WTC11 (cell line): ENCODE measurements around the gene IKBIP.

Source experiments
- TF ChIP-seq, protein P1 (sequence below): fragments of 200-600 bp; IDR thresholded peaks from 2 replicates; pipeline ENCODE4 v1.8.0; 2022; ENCODE audit warnings: antibody characterized with exemption
- TF ChIP-seq, protein P2 (sequence below): sonication (generic); formaldehyde crosslinking; IDR thresholded peaks from 2 replicates; pipeline ENCODE4 v1.8.0; 2022; ENCODE audit warnings: mild to moderate bottlenecking, missing genetic modification reagents

DNA sequence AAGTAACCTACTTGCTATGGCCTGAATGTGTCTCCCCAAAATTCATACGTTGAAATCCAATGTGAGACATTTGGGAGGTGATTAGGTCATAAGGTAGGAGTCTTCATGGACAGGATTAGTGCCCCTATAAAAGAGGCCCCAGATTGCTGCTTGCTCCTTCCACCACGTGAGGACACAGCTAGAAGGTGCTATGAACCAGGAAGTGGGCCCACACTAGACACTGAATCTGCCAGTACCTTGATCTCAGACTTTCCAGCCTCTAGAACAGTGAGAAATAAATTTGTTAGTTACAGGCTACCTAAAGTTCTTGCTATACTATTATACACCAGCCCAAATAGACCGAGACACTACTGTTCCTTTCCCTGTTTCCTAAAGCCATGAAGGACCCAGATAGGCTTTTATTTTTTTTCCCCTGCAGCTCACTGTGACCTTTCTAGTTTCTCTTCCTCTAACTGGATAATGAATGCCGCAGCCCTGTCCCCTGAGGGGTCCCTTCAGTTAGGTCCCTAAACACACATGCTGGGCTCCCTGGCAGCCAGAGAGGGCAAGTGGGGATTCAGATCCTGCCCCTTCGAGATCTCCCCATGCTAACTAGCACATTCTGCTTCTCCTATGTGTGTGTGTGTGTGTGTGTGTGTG, 31.8 kb downstream of the IKBIP start:
- TF ChIP-seq, protein P1, sequence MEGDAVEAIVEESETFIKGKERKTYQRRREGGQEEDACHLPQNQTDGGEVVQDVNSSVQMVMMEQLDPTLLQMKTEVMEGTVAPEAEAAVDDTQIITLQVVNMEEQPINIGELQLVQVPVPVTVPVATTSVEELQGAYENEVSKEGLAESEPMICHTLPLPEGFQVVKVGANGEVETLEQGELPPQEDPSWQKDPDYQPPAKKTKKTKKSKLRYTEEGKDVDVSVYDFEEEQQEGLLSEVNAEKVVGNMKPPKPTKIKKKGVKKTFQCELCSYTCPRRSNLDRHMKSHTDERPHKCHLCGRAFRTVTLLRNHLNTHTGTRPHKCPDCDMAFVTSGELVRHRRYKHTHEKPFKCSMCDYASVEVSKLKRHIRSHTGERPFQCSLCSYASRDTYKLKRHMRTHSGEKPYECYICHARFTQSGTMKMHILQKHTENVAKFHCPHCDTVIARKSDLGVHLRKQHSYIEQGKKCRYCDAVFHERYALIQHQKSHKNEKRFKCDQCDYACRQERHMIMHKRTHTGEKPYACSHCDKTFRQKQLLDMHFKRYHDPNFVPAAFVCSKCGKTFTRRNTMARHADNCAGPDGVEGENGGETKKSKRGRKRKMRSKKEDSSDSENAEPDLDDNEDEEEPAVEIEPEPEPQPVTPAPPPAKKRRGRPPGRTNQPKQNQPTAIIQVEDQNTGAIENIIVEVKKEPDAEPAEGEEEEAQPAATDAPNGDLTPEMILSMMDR: no peak
- TF ChIP-seq, protein P2, sequence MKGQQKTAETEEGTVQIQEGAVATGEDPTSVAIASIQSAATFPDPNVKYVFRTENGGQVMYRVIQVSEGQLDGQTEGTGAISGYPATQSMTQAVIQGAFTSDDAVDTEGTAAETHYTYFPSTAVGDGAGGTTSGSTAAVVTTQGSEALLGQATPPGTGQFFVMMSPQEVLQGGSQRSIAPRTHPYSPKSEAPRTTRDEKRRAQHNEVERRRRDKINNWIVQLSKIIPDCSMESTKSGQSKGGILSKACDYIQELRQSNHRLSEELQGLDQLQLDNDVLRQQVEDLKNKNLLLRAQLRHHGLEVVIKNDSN (CRISPR knock-in tag): no peak
